ENCODE results near the gene MUC13.

MUC13 gene

DNA sequence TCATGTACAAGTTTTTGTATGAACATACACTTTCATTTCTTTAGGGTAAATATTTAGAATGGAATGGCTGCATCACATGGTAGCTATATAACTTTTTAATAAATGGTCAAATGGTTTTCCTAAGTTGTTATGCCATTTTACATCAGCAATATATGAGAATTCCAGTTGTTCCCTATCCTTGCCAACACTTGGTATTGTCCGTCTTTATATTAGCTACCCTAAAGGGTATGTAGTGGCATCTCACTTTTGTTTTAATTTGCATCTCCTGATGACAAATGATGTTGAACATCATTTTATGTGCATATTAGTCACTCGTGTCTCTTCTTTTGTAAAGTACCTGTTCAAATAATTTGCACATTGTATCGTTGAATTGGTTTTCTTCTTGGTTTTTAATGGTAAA, 2.5 kb upstream of the MUC13 start:
- no peak for DNase-seq (ENCODE audit: low read depth)
- TF ChIP-seq, protein P1, sequence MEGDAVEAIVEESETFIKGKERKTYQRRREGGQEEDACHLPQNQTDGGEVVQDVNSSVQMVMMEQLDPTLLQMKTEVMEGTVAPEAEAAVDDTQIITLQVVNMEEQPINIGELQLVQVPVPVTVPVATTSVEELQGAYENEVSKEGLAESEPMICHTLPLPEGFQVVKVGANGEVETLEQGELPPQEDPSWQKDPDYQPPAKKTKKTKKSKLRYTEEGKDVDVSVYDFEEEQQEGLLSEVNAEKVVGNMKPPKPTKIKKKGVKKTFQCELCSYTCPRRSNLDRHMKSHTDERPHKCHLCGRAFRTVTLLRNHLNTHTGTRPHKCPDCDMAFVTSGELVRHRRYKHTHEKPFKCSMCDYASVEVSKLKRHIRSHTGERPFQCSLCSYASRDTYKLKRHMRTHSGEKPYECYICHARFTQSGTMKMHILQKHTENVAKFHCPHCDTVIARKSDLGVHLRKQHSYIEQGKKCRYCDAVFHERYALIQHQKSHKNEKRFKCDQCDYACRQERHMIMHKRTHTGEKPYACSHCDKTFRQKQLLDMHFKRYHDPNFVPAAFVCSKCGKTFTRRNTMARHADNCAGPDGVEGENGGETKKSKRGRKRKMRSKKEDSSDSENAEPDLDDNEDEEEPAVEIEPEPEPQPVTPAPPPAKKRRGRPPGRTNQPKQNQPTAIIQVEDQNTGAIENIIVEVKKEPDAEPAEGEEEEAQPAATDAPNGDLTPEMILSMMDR (IDR thresholded peaks at IDR 0.05; ENCODE audit: insufficient read depth, low read depth, low read length, missing control alignments), result no peak
- H3K4me3 ChIP-seq (ENCODE audit: low read length), result no peak overlapping the region

DNA sequence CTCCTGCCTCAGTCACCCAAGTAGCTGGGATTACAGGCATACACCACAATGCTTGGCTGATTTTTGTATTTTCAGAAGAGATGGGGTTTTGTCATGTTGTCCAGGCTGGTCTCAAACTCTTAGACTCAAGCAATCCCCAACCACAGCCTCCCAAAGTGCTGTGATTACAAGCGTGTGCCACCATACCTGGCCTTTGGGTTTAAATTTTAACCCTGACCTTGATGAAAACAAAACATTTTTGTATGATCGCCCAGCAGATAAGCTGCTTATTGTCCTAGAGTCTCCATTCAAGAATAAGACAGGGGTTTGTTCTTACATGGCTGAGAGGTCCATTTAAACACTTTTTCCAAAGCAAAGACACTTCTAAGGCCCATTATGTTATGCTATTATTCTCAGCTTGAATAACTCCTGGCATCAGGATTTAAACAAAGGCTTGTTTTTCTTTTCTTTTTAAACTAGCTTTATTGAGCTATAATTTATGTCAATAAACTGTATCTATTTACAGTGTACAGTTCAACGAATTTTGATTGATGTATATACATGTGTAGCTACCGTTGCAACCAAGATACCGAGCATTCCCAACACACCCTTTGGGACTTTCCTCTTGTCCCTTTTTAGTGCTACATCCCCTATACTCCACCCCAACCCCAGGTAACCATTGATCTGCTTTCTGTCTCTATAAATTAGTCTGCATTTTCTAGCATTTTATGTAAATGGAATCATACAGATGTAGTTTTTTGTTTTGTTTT, 1.4 kb upstream of the MUC13 start:
- TF ChIP-seq, protein P1 (IDR thresholded peaks at IDR 0.05; ENCODE audit: insufficient read depth, low read depth, low read length, missing control alignments), result no peak
- no peak overlapping the region for H3K4me3 ChIP-seq (ENCODE audit: low read length)
- no peak for DNase-seq (ENCODE audit: low read depth)

DNA sequence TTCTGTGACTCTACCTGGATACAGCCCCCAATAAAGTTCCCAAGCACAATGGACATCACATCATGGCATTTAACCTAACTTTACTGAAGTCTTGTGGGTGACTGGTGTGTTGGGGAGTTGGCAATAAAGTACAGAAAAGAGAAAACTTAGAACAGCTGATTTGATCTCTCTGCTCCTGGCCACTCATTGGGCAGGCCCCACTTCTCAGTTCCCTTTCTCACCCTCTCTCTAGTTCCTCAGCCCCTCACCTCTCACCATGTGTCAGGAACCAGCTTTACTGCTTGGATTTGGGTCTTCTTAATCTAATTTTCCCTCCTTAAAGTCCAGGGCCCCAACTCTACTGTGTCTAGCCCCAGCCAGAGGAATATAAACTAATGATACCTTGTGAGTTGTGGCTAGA, 713 bp upstream of the MUC13 start:
- DNase-seq (ENCODE audit: low read depth), result no peak
- TF ChIP-seq, protein P1 (IDR thresholded peaks at IDR 0.05; ENCODE audit: insufficient read depth, low read depth, low read length, missing control alignments), result no peak
- H3K4me3 ChIP-seq (ENCODE audit: low read length), result no peak overlapping the region

DNA sequence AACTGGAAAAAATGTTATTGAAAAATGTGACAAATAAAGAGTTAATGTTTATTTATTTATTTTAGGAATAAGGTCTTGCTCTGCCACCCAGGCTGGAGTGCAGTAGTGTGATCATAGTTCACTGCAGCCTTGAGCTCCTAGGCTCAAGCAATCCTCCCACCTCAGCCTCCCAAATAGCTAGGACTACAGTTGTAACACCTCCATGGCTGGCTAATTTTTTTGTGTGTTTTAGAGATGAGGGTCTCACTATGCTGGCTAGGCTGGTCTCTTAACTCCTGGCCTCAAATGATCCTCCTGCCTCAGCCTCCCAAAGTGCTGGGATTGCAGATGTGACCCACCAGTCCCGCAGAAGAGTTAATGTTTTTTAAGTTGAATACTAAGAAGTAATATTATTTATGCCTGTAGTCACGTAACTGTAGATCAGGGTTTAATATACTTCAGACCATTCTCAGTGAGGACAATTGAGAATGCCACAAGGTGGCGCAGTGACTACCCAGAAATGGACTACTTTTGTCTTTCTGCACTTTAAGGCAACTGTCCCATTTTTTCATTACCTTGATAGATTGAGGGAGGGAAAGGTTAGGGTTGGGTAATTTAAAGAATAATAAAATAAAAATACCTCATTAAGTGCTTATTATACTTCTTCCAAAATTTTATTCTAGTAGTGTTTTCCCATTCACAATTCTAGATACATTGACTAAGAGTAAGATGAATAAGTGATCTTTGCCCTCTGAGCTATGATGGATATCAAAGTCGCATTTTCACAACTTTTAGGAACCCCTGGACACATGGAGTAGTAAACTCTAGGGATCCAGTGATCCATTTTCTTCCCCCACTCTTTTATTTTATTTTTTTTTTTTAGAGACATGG, 6.0 kb downstream of the MUC13 start:
- H3K4me3 ChIP-seq (ENCODE audit: low read length), result no peak overlapping the region
- TF ChIP-seq, protein P1 (IDR thresholded peaks at IDR 0.05; ENCODE audit: insufficient read depth, low read depth, low read length, missing control alignments), result peak; percentile 82
- peak; percentile 74 for DNase-seq (ENCODE audit: low read depth)

DNA sequence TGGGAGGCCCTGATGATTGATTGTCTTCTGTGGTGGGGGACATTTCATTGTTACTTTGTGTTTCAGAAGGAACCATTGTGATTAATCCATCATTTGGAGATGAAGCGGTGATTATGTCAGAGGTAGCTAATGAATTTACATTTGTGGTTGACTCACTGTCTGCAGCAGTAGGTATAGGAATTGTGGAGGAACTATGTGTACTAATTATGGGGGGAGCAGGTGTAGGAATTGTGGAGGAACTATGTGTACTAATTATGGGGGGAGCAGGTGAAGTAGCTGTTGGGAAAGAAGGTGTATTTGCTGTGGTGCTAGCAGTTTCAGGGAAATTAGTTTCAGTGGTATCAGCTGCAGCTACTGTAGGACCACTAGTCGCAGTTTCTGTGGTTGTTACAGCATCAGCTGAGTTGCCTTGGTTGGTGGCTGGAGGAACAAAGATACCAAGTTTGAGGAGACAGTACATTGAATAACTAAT, 6.9 kb downstream of the MUC13 start:
- H3K4me3 ChIP-seq (ENCODE audit: low read length), result no peak overlapping the region
- peak; percentile 11 for DNase-seq (ENCODE audit: low read depth)
- TF ChIP-seq, protein P1 (IDR thresholded peaks at IDR 0.05; ENCODE audit: insufficient read depth, low read depth, low read length, missing control alignments), result no peak

DNA sequence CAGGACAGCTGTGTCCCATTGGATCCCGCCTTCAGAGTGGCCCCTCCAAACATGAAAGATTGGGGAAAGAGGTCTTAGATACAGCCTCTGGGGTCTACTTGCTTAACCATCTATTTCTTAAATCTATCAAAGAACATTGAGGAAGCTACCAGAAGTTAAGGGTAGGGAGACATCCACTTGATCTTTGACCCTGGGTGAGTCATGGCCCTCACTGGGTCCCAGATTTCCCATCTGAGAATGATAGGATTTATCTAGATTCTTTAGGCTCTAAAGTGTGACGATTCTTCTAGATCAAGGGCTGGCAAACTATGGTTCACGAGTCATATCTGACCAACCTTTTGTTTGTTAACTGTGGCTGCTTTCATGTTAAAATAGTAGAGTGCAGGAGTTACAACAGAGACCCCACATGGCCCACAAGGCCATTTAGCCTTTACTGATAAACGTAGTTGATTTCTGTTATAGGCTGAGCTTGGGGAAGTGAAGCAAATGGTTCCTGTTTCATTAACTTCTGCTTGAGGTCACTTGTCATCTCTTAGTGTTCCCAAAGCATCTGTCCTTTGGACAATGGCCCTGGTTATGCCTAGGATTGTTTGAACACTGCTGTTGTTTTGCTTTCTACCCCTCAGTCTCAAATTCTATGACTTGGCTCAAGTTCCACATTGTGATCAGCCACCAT, 8.0 kb downstream of the MUC13 start:
- TF ChIP-seq, protein P1 (IDR thresholded peaks at IDR 0.05; ENCODE audit: insufficient read depth, low read depth, low read length, missing control alignments), result no peak
- no peak overlapping the region for H3K4me3 ChIP-seq (ENCODE audit: low read length)
- no peak for DNase-seq (ENCODE audit: low read depth)

All from epithelial cell of esophagus (primary cell).